CD4-positive, CD25-positive, alpha-beta regulatory T cell (primary cell): ENCODE measurements around the gene ADAP1. TPM values are rescaled to one million over a fixed set of nuclear protein-coding genes. Genes with fewer than 3 reads are reported as not detected.

Experiments used
- ATAC-seq, 2 donors: fragments of 150-1000 bp; cut with Tn5 transposase; one replicate each; pipeline ENCODE4 v1.10.0; 2021; ENCODE audit warnings: low read depth in 2 of 2, moderate number of reproducible peaks in 2 of 2, moderate library complexity in 1 of 2
- DNase-seq, 3 donors: peaks; one replicate each; pipeline versions ENCODE4 v3.0.0 to v3.0.0-alpha.2; 2012 to 2022; ENCODE audit warnings: mixed read lengths in 1 of 3
- H3K27ac ChIP-seq: one replicate; pipeline ENCODE4 v1.7.0; 2013; ENCODE audit warnings: mild to moderate bottlenecking, low read length; ENCODE audit not compliant: insufficient read depth, poor library complexity, severe bottlenecking
- H3K27me3 ChIP-seq: one replicate; pipeline ENCODE4 v1.7.0; 2013; ENCODE audit warnings: low read length; ENCODE audit not compliant: control insufficient read depth, insufficient read depth
- H3K36me3 ChIP-seq: one replicate; pipeline ENCODE4 v1.7.0; 2013; ENCODE audit warnings: mild to moderate bottlenecking, low read length, moderate library complexity; ENCODE audit not compliant: control insufficient read depth, insufficient read depth
- H3K4me1 ChIP-seq: 2 replicates; pipeline ENCODE4 v1.7.0; 2013; ENCODE audit warnings: mild to moderate bottlenecking, low read length; ENCODE audit not compliant: insufficient read depth, control insufficient read depth, poor library complexity, severe bottlenecking
- H3K4me3 ChIP-seq: one replicate; pipeline ENCODE4 v1.7.0; 2013; ENCODE audit warnings: low read depth, mild to moderate bottlenecking, low read length, moderate library complexity
- H3K9me3 ChIP-seq, 2 experiments: 1 replicate in 1 of 2; 2 replicates in 1 of 2; pipeline ENCODE4 v1.7.0; 2013; ENCODE audit warnings: low read length in 2 of 2, mild to moderate bottlenecking in 1 of 2, moderate library complexity in 1 of 2; ENCODE audit not compliant: control insufficient read depth in 2 of 2
- H3K27ac Mint-ChIP-seq, 3 donors: one replicate each; pipeline ENCODE4 v1.8.0; 2020 to 2022; ENCODE audit warnings: mild to moderate bottlenecking in 3 of 3, mixed read lengths in 3 of 3, moderate library complexity in 2 of 3
- H3K27me3 Mint-ChIP-seq: one replicate; pipeline ENCODE4 v1.8.0; 2022; ENCODE audit warnings: mild to moderate bottlenecking, mixed read lengths
- H3K36me3 Mint-ChIP-seq: one replicate; pipeline ENCODE4 v1.8.0; 2020; ENCODE audit warnings: mixed read lengths
- H3K4me1 Mint-ChIP-seq, 4 donors: one replicate each; pipeline ENCODE4 v1.8.0; 2020 to 2022; ENCODE audit warnings: mixed read lengths in 4 of 4, mild to moderate bottlenecking in 1 of 4
- H3K4me3 Mint-ChIP-seq, 4 donors: one replicate each; pipeline ENCODE4 v1.8.0; 2020 to 2022; ENCODE audit warnings: mild to moderate bottlenecking in 4 of 4, mixed read lengths in 4 of 4, moderate library complexity in 3 of 4
- H3K9me3 Mint-ChIP-seq, 7 donors: one replicate each; pipeline ENCODE4 v1.8.0; 2020 to 2022; ENCODE audit warnings: mixed read lengths in 7 of 7, mild to moderate bottlenecking in 3 of 7, moderate library complexity in 2 of 7
- polyA plus RNA-seq, 4 donors: library from polyadenylated mRNA; unstranded; fragments of 300-500 nt; fragmentation: Illumina TruSeq; gene quantifications; one replicate each; pipeline ENCODE4 v1.2.3, GENCODE V29; 2021
- total RNA-seq: library from RNA; stranded (reverse); gene quantifications from one replicate; pipeline ENCODE4 v1.2.3, GENCODE V29; 2022

Gene ADAP1
- total and polyA plus RNA-seq, 5 donors from 2014 or later = 2.9 to 8.8 (median 5.5) TPM

DNA sequence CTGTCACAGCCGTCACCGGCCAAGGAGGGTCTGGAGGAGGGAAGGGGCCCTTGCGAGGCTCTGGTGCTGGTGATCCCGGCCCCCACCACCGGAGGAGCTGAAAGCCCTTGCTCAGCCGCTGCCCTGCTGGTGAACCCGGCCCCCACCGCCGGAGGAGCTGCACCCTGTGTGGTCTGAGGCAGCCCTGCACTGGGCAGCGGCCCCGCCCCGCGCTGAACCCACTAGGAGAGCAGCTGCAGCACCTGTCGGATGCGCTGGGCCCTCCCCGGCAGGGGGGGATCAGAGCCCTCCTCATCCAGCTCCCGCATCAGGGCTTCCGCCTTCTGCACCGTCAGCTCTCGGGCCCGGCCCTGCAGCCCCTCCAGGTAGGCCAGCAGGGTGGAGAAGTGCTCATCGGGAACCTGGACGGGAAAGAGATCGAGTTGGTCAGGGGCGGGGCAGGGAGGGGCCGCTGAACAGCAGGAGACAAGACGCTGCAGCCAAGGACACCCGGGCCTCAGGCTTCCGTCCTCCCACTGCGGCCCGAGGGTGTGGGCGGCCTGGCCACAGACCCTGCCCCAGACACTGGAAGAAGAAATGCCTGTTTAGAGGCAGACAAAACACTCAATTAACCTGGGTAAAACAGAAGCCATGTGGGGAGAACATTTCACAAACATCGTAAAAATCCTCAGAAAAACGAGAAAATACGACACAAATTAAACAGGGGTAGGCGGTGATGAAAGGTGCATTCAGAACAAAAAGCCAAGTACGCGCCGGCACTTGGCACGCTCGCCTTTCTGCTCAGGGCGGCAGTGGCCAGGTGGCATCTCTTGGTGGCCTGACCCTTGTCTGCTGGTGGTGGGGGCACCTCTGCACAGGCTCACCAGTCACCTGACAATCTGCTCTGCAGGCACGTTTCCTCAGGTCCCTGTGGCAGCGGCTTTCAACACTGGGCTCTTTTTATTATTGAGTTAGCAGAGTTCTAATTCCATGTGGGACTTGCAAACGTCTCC is 43.2 kb upstream of the ADAP1 start:
- ATAC-seq (no peak), DNase-seq (no peak)
- Mint-ChIP-seq H3K9me3 (no peaks in the 10 kb centered on the region), H3K27ac (no peak overlapping the region), H3K27me3 (no peaks in the 10 kb centered on the region), H3K4me1 (peaks cover 0 to 5% (median 2%) of the 10 kb centered on the region in 4 donors), H3K4me3 (no peak overlapping the region), H3K36me3 (peaks cover 4% of the 10 kb centered on the region)
- Histone ChIP-seq H3K9me3 (no peaks in the 10 kb centered on the region), H3K4me1 (peaks cover 7% of the 10 kb centered on the region), H3K27me3 (no peaks in the 10 kb centered on the region), H3K4me3 (no peak overlapping the region), H3K27ac (no peak overlapping the region), H3K36me3 (no peaks in the 10 kb centered on the region)

DNA sequence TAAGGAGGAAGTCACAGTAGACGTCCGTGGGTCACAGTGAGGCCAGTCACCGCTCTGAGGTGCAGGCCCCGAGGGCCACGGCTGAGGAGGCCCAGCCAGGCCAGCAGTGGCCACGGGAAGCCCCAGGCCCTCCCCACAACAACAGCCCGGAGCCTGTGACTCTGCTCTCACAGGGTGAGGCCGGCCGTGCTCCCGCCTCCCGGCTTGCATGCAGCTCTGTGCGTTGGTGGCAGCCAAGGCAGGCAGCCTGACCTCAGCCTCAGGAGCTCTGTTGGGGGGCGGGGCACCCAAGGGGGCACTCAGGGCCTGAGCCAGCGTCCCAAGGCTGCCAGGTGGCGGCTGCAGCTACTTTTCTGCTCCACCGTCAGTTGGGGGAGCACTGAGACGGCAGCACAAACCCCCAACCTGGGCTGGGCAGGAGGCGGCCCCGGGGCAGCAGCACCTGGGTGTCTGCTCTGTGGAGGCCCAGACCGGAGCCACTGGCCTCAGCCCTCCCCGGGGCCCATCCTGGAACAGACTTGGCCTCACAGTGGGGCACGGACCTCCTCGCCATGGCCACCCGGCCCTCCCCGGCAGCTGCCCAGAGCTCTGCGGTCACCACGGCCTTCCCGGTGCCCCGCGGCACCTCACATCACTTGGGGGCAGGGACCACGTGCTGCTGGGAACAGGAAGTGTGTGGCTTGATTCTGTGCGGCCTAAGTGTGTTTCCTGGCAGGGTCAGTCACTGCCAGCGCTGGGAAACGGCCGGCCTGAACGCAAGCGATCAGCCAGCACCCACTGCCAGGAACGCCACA is 41.8 kb upstream of the ADAP1 start:
- H3K27me3 Mint-ChIP-seq = no peaks in the 10 kb centered on the region
- H3K36me3 Mint-ChIP-seq = peaks cover 4% of the 10 kb centered on the region
- Histone ChIP-seq H3K27me3 (no peaks in the 10 kb centered on the region), H3K27ac (no peak overlapping the region), H3K9me3 (no peaks in the 10 kb centered on the region), H3K36me3 (no peaks in the 10 kb centered on the region), H3K4me3 (no peak overlapping the region), H3K4me1 (peaks cover 7% of the 10 kb centered on the region)
- no peaks in the 10 kb centered on the region for H3K9me3 Mint-ChIP-seq
- peaks cover 0 to 5% (median 2%) of the 10 kb centered on the region in 4 donors for H3K4me1 Mint-ChIP-seq
- no peak overlapping the region for H3K4me3 Mint-ChIP-seq
- DNase-seq = no peak
- ATAC-seq = no peak
- H3K27ac Mint-ChIP-seq = no peak overlapping the region

DNA sequence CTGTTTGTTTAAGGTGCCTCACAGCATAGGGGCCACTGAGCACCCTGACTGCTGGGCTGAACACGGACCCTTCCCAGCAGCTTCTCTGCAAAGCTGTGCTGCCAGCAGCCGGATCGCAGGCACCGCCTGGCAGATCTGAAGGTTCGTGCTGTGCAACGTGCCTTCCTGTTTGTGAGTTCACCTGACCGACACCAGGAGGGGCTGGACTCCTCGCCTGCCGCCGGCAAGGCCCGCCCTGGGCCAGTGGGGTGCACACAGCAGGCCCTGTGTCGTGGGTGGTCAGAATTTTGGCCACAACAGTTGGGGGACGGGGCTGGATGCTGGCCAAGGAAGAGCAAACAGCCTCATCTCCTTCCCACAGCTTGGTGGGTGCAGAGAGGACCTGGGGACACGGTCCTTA is 41.1 kb upstream of the ADAP1 start:
- Histone ChIP-seq H3K27me3 (no peaks in the 10 kb centered on the region), H3K4me1 (peaks cover 7% of the 10 kb centered on the region), H3K27ac (no peak overlapping the region), H3K36me3 (no peaks in the 10 kb centered on the region), H3K4me3 (no peak overlapping the region), H3K9me3 (no peaks in the 10 kb centered on the region)
- Mint-ChIP-seq H3K9me3 (no peaks in the 10 kb centered on the region), H3K36me3 (peaks cover 4% of the 10 kb centered on the region), H3K4me3 (no peak overlapping the region), H3K4me1 (peaks cover 0 to 5% (median 2%) of the 10 kb centered on the region in 4 donors), H3K27me3 (no peaks in the 10 kb centered on the region), H3K27ac (no peak overlapping the region)
- DNase-seq = no peak
- ATAC-seq = no peak

DNA sequence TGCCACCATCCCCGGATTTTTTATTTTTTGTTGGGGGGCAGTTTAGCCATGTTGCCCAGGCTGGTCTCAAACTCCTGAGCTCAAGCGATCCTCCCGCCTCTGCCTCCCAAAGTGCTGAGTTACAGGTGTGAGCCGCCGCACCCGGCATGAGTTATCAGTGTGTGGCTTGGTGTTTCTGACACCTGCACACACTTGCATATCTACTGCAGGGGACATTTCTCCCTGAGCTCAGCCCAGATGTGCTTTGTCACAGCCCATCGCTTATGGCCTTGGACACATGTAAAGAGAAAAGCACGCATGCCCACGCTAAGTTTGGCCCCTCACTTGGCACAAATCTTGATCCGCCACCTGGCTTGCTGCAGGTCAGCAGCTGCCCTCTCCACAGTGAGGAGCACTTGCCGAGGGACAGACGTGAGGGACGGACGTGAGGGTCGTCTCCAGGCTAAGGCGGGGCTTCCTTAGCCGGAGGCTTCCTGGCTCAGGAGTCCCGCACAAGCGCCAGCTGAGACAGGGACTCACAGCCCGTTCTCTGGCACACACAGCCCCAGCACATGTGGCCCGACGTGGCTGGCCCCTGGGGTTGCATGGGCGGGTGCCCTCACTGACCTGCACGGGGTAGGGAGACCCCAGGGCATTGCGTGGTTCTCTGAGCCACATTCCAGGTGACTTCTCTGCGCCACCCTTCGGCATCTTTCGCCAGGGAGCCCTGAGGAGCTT is 40.3 kb upstream of the ADAP1 start:
- H3K27ac ChIP-seq = no peak overlapping the region
- H3K4me3 Mint-ChIP-seq = no peak overlapping the region
- H3K27ac Mint-ChIP-seq = no peak overlapping the region
- H3K4me1 Mint-ChIP-seq = peaks cover 0 to 5% (median 2%) of the 10 kb centered on the region in 4 donors
- ATAC-seq (no peak), DNase-seq (no peak)
- H3K9me3 ChIP-seq = no peaks in the 10 kb centered on the region
- peaks cover 4% of the 10 kb centered on the region for H3K36me3 Mint-ChIP-seq
- H3K4me1 ChIP-seq = peaks cover 7% of the 10 kb centered on the region
- H3K36me3 ChIP-seq = no peaks in the 10 kb centered on the region
- H3K4me3 ChIP-seq = no peak overlapping the region
- no peaks in the 10 kb centered on the region for H3K27me3 Mint-ChIP-seq
- H3K9me3 Mint-ChIP-seq = no peaks in the 10 kb centered on the region
- H3K27me3 ChIP-seq = no peaks in the 10 kb centered on the region

DNA sequence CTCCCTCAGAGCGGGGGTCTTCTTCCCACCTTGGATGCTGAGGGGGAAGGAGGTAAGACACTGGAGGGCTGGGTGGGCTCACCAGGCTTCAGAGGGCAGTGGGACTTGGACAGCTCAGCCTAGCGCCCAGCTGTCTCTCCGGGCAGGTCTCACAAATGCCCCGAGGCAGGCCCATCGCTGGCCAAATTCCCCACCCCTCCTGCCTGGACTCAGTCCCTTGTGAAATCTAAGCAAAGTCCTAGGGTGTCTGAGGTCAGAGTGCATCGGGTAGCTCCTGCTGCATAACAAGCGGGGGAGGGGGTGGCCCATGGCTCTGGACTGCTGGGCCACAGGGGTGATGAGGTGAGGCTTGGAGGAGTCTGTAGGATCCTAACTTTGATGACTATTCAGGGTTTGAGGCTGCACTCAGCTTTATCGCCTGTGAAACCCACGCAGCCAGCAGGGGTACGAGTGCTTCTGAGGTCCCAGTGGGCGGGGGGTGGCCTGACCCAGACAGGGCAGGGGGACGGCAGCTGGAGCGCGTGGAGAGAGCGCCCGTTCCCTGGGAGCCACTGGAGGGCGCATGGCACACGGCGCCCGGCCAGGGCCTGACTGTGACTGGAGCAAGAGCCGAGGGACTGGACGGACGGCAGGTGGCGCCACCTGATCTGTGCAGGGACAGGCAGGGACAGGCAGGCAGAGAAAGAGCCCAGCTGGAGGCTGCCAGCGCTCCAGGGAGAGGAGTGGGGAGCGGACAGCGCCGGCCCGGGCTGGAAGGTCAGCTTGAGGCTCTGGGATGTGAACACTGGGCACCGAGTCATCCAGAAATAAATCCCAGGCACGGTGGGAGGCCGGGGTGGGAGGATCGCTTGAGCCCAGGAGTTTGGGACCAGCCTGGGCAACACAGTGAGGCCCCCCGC is 38.5 kb upstream of the ADAP1 start:
- Histone ChIP-seq H3K4me1 (peaks cover 7% of the 10 kb centered on the region), H3K36me3 (no peaks in the 10 kb centered on the region), H3K9me3 (no peaks in the 10 kb centered on the region), H3K27ac (no peak overlapping the region), H3K27me3 (no peaks in the 10 kb centered on the region), H3K4me3 (no peak overlapping the region)
- H3K9me3 Mint-ChIP-seq = no peaks in the 10 kb centered on the region
- DNase-seq (peak; percentile 87 to 95 (median 89)), ATAC-seq (peak; percentile 99)
- peaks cover 1% of the 10 kb centered on the region for H3K36me3 Mint-ChIP-seq
- H3K4me3 Mint-ChIP-seq = no peak overlapping the region
- peaks cover 0 to 5% (median 2%) of the 10 kb centered on the region in 4 donors for H3K4me1 Mint-ChIP-seq
- H3K27ac Mint-ChIP-seq = no peak overlapping the region
- peaks cover 4% of the 10 kb centered on the region for H3K27me3 Mint-ChIP-seq

DNA sequence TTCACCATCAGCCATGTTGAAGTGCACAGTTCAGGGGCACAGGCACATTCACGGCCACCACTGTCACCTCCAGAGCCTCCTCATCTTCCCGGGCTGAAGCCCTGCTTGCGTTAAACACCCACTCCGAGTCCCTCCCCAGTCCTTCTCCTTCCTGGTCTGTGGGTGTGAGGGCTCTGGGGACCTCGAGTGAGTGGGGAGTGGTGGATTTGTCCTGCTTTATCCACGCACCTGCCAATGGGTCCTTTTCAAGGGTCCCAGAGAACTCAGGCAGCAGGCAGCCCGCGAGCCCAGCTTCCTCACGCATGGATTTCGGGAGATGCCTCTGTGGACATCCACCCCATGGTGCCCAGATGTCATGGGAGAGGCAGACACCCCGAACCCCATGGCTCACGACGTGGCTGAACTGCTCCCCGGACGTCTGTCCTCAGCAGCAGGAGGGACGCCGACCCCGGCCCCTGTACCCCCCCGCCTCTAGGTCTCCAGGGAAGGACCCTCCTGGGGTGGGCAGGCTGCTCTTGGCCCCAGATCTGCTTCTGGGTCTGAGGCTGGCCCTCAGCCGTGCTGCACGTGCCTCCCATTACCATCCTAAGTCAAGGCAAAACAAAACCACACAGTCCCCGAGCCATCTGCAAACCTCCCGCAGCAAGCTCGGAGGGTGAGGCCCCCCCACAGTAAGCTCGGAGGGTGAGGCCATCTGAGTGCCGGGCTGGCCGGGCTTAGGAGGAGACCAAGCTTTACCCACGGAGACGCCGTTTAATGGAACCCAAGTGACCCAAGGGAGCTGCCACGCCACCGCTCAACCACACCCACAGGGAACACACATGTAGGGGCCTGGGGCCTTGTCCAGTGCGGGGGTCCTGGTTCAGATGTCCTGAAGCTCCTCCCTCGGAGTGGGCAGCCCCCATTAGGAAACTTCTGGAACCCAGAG is 37.5 kb upstream of the ADAP1 start:
- H3K27ac Mint-ChIP-seq = no peak overlapping the region
- DNase-seq = no peak

More for the DNA sequence above, 37.5 kb upstream of the ADAP1 start:
- Histone ChIP-seq H3K4me3 (no peak overlapping the region), H3K27ac (no peak overlapping the region), H3K27me3 (no peaks in the 10 kb centered on the region), H3K4me1 (peaks cover 7% of the 10 kb centered on the region), H3K9me3 (no peaks in the 10 kb centered on the region), H3K36me3 (no peaks in the 10 kb centered on the region)
- H3K27me3 Mint-ChIP-seq = peaks cover 4% of the 10 kb centered on the region
- no peak for ATAC-seq
- H3K36me3 Mint-ChIP-seq = no peaks in the 10 kb centered on the region
- H3K4me1 Mint-ChIP-seq = peaks cover 0 to 5% (median 2%) of the 10 kb centered on the region in 4 donors
- H3K9me3 Mint-ChIP-seq = no peaks in the 10 kb centered on the region
- no peak overlapping the region for H3K4me3 Mint-ChIP-seq
